NCI-H82 treated with DMSO at 0.1 percent for 48 hours (cell line): ENCODE data around the gene ZNHIT6.
A peak's percentile ranks its signal among the peaks of the same experiment; 100 is the strongest.
"Not testable (repeated sequence)": the region's sequence is repeated elsewhere in the genome, so short reads cannot be mapped to it uniquely, and the experiment has no call there.

ENCODE experiments used
- DNase-seq: peaks from one replicate; lab custom pipeline; 2025; ENCODE audit not compliant: unreplicated experiment; lab: John Stamatoyannopoulos, UW

ZNHIT6 gene, protein sequence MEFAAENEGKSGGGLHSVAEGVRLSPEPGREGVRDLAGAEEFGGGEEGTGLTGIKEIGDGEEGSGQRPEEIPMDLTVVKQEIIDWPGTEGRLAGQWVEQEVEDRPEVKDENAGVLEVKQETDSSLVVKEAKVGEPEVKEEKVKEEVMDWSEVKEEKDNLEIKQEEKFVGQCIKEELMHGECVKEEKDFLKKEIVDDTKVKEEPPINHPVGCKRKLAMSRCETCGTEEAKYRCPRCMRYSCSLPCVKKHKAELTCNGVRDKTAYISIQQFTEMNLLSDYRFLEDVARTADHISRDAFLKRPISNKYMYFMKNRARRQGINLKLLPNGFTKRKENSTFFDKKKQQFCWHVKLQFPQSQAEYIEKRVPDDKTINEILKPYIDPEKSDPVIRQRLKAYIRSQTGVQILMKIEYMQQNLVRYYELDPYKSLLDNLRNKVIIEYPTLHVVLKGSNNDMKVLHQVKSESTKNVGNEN

DNA sequence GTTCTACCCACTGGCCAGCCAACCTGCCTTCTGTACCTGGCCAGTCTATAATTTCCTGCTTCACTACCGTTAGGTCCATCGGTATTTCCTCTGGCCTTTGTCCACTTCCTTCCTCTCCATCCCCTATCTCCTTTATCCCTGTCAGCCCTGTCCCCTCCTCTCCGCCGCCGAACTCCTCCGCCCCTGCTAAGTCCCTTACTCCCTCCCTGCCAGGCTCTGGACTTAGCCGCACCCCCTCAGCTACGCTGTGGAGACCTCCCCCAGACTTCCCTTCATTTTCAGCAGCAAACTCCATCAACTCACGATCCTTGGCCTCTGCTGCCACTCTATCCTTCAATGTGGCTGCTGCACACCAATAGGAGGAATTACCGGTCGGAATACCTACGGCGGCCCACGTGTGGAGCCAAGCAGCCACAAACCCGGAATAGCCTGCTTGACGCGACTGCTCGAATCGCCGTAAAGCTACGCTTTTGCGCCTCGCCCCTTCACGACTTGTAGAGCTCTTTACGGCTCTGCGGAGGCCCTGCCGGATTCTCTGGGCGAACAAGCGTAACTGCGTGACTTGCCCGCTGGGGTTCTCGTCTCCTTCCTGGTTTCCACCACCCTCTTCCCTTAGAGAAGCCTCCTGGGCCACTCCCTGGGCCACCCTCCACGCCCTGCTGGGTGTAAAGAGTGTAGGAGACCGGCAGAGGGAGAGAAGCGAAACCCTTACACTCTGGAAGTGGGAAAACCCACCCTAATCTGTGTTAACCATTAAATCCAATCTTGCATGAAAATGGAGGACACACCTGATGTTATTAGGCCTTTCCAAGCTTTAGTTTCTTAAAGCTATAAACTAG lies at the start of gene ZNHIT6:
TSS of gene ZNHIT6 (minus strand) at position 444 of the 839 bp plus-strand sequence. CDS start at position 295, 149 bp downstream.
- DNase-seq, result peak; percentile 88

DNA sequence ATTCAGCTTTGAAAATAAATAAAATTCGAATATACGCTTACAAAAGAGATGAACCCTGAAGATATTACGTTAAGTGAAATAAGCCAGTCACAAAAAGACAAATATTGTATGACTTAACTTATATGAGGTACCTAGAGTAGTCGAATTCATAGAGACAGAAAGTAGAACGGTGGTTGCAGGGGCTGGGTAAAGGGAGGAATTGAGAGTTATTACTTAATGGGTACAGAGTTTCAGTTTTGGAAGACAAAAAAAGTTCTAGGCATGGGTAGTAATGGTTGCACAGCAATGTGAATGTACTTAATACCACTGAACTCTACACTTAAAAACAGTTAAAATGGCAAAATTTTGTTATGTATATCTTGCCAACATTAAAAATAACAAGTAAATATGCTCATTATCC lies 48.6 kb upstream of the ZNHIT6 start:
- no peak for DNase-seq

DNA sequence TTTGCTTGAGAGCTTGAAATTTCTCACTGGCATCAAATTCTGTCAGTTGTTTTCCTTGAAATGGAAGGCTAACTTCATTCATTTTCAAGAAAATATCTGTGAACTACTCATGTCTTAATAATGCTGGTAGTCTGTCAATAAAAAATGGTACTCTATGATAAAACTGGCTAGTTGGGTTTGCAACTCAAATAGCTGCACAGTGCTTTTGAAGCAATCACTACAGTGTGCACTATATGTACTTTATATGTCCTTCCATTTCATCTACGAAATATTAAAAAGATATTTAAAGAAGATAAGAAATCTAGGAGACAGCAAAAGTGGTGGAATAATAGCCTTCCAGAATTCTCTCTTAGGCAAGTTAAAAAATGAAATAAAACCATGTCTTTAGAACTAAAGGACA lies 39.9 kb upstream of the ZNHIT6 start:
- no peak for DNase-seq

DNA sequence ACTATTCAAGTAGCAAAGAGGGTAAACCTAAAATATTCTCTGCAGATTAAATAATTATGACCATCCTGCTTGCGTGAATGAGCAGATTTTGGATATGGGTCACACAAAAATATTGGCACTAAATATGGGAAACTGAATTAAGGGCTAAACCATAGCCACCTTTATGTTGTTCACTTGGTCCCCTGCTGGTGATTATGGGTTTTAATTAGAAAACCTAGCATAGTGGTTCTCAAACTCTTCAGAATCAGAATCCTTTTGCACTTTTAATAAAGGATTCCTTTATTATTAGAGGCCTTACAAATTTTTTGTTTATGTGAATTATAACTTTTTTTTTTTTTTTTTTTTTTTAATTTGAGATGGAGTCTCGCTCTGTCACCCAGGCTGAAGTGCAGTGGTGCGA lies 38.5 kb upstream of the ZNHIT6 start:
- no peak for DNase-seq

DNA sequence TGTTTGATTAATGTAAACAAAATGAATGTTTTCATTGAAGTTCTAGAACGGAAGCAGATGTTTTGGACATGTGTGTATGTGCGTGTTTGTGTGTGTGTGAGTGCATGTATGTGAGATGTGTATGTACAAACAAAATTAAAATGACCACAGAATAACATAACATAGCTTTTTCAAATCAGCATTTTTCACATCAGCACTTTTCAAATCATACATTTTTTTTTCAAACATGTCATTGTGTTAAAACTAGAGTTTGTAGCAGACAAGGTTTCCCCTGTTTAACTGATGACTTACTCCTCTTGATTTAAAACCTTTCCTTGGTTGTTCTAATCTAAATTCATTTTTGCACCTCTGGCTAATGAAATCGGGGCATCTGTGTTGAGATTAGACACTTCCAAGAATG lies 35.6 kb upstream of the ZNHIT6 start:
- DNase-seq, result no peak

DNA sequence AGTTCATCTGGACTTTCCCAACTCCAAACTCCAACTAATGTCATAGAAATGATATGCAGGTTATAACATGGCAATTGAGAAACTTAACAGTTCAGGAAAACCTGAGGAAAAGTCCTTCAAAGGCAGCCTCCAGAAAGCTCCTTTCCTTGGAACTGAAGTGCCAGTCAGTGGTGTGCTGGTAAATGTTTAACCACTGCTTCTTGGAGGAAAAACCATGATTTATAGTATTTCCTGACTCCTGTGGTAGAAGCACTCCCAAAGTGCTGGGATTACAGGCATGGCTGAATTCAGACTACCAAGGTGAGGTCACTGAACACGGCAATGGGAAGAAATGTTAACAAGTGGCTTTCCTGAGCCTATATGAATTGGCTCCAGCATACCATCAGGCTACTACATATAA lies 26.7 kb upstream of the ZNHIT6 start:
- no peak for DNase-seq

DNA sequence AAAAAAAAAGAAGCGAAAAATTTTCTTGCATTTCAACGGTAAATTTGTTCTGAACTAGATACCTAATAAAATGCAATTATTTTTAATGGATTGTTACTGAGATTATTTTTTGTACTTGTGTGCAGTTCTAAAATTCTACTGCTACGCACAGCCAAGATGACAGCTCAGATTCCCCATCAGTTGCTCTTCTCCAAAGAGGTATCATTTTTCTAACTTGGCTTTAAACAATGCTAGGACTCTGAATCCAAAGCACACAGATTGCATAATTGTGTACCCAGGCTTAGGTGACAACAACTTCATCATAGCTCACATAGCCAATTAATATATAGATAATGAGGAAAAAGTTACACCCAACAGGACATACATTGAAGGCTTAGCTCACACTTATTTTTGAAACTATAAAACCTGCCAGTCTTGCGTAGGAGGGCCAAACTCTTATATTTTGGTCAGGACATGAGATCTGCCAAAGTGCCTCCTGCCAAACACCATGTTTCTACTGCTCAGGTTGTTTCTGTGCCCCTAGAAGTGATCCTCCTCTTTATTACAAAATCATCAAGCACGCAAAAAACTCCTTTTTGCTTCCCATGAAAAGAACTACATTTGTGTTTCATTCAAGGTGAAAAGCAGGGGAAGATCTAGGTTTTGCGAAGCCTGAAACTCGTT lies 10.6 kb upstream of the ZNHIT6 start:
- no peak for DNase-seq

DNA sequence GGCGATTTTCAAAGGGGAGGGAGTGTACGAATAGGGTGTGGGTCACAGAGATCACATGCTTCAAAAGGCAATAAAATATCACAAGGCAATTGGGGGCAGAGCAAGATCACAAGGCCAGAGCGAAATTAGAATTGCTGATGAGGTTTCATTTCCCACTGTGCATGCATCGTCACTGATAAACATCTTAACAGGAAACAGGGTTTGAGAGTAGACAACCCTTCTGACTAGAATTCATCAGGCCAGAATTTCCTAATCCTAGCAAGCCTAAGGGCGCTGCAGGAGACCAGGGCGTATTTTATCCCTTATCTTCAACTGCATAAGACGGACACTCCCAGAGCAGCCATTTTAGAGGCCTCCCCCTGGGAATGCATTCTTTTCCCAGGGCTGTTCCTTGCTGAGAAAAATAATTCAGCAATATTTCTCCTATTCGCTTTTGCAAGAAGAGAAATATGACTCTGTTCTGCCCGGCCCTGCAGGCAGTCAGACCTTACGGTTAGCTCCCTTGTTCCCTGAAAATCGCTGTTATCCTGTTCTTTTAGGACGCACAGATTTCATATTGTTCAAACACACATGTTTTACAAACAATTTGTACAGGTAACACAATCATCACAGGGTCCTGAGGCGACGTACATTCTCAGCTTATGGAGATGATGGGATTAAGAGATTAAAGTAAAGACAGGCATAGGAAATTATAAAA lies 6.3 kb upstream of the ZNHIT6 start:
- not testable (repeated sequence) for DNase-seq

DNA sequence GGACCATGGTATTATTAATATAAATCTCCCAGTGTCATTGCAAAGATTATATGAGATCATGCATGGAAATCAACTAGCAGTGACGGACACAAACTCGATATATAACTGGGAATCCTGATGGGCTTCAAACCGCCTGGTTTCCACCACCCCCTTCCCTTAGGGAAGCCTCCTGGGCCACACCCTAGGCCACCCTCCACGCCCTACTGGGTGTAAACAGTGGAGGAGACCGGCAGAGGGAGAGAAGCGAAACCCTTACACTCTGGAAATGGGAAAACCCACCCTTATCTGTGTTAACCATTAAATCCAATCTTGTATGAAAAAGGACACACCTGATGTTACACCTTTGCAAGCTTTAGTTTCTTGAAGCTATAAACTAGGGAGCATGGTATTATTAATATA lies 595 bp upstream of the ZNHIT6 start:
- no peak for DNase-seq

DNA sequence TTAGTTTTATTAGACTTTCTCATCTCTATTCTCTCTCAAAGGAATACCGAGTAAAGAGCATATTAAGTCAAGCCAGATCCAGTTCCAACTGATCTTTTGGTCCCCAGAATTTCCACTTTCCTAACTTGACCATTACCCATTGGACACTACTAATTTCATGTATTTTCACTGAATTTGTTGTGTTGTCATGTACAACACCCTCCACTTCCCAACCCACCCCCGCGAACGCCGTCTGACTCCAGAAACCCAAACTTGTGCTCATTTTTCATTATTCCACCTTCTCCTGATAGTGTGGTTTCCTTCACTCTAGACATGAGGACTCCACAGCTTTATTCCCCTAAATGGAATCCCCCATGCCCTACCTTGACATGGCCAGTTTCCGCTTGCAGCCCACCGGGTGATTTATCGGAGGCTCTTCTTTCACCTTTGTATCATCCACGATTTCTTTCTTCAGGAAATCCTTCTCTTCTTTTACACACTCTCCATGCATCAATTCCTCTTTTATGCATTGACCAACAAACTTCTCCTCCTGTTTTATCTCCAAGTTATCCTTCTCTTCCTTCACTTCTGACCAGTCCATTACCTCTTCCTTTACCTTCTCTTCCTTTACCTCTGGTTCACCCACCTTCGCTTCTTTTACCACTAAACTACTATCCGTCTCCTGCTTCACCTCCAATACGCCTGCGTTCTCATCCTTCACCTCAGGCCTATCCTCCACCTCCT lies 805 bp downstream of the ZNHIT6 start:
- DNase-seq, result no peak

DNA sequence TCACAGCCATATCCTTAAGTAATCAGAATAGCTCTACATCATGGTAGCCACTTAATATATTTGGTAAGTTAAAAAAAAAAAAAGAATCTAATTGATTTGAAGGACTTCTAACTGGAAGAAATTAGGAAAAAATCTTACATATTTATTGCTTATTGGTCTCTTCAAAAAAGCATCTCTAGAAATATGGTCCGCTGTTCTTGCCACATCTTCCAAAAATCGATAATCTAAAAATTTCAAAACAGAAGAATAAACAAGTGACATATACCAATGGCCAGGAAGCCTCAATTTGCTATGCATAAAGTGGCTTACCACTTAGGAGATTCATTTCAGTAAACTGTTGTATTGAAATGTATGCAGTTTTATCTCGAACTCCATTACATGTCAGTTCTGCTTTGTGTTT lies 2.3 kb downstream of the ZNHIT6 start:
- no peak for DNase-seq

DNA sequence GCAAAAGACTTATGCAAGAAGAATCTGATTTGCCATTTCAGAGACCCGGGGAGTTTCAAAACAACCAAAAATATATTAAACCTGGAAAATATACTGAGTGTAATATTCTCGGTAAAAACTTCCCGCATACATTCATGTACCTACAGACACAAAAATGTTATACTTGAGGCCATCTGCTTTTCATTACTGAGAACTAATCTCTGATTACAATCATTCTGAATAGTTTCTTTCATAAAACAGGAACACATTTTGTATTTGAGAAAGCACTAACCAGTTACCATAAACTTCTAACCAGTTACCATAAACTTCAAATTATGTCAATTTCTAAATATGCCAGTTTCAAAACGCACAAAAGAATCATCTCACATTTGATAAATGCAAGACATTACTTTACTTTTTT lies 7.8 kb downstream of the ZNHIT6 start:
- no peak for DNase-seq

DNA sequence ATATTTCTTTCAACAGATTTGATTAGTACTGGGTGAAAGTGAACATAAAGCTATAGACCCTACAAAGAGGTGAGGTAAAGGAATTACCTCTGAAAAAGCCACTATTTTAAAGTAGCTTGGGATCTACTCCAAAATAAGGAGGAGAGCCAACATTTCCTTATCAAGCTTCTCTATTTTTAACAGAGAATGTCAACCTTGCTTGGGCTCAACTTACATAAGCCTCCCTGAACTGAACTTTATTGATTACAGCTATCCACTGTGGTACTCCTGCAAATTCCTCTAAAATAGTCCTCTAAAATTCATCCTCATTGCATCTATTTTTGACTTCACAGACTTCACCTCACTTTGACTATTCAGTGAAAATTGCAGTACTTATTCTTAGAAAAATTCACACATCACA lies 10.3 kb downstream of the ZNHIT6 start:
- DNase-seq, result no peak

DNA sequence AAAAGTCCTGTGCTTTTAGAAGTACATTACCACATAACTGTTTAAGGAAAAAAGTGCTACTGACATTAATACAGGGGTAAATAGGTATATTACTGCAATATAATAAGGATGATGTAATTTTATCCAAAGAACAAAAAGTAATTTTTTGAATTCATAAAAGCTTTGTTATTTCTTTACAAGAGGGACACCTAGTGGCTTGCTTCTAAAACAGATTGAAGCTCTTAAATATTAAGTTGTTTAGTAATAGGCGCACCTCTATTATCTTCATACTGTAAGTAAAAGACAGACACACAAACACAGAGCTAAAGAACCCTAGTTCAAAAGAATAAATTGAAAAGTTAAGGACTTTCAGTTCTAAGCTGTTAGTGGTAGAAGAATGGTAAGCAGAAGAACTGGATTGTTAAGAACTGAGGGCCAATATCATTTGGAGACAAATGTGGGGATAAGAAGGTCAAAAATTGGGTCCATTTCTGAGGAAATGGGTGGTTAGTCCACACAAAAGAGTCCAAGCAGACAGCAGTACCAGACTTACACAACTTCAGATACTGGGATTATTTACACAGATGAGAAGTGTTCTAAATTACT lies 15.4 kb downstream of the ZNHIT6 start:
- DNase-seq, result no peak

DNA sequence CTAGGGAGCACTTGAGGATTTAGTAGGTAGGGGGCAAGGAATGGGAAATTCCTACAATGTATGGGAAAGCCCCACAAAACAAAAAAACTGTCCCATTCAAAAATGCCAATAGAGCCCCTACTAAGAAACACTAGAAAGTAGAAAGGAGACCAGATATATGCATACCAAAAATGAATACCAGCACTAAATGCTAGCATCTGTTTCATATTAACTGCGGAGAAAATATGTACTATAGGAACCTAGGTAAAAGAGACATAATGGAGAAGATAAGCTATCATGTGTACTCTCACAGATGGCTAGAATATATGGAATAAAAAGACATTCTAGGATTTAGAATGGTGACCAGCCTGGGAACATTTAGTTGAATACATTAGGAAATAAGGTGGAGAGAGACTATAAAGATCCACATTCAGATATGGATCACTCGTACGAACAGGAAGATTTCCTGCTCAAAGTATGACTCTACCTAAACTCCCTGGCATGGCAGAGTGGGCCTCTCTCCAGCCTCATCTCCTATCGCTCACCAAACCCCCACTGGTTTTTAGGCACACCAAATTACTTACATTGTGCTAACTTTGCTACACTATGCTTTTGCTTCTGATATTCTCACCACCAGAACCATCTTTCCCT lies 18.3 kb downstream of the ZNHIT6 start:
- no peak for DNase-seq

DNA sequence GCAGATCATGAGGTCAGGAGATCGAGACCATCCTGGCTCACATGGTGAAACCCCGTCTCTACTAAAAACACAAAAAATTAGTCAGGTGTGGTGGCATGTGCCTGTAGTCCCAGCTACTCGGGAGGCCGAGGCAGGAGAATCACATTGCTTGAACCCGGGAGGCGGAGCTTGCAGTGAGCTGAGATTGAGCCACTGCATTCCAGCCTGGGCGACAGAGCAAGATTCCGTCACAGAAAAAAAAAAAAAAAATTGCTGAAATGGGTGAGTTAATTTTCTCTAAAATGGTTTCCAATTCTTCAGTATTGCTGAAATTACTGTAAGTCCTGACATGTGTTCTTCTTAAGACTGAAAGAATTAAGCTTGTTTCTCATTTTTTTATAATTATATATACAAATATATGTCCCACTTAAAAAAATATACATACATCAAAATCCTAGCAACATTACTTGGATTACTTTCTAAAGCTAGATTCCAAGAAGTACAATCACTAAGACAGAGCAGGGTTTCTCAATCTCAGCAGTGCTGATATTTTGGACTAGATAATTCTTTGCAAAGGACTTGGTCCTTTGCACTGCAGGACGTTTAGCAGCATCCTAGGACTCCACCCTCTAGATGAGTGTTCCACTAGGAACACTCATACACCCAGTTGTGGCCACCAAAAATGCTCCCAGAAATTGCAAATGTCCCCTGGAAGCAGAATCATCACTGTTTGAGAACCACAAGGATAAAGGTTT lies 24.8 kb downstream of the ZNHIT6 start:
- no peak for DNase-seq

DNA sequence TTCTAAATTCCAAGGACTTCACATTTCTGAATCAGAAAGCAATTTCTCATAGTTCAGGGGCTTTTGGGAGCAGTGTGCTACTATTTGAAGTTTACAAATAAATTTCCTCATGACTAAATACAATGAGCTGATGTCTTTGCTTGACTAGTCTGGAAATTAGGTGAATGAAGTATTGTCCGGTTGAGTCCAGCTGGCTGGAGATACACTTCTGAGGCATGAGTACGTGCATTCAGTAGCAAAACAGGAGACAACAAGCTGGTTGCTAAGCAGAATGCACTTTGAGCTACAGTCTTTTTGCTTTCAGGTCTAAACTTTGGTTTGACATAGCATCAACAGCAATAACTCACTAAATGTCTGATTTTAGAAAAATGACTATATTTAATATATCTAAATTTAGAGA lies 27.1 kb downstream of the ZNHIT6 start:
- no peak for DNase-seq

DNA sequence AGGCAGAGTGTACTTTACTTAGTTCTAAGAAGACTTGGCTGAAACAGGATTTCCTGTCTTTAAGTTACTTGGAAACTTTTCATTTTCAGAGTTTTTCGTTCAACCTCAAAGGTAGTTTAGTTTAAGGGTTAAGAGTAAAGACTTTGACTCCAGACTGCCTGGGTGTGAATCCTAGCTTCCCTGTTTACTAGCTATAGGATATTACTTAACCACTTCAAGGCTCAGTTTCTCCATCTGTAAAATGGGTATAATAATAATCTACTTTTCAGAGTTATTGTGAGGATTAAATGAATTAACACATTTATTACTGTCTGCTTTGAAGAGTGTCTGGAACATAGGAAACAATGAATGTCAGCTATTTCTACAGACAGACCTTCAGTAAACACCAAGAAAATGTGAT lies 30.0 kb downstream of the ZNHIT6 start:
- DNase-seq, result no peak

DNA sequence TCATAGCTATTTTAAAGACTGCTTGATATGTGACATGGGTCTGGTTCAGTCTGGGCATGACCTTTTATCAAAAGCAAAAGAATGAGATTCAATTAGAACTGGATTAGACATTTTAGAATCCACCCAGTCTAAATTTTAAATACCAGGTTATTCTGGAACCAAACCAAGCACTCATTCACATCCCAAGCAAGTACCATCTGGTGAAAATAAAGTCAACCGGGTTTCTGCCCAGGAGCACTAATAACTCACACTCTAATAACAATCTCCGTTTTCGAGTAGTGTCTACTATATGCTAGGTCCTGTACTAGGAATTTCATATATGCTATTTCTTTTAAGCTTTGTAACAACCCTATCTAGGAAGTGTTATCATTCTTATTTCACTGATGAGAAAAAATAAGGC lies 30.6 kb downstream of the ZNHIT6 start:
- no peak for DNase-seq
